Fibroblast of lung (primary cell): ENCODE data around the gene GRID2IP.

Experiments
- EZH2 ChIP-seq: IDR thresholded peaks from 2 replicates; pipeline ENCODE4 v1.5.1; 2012; ENCODE audit warnings: low read length, control low read depth, mild to moderate bottlenecking; ENCODE audit errors: missing control alignments
- TF ChIP-seq, protein P1 (sequence below), 2 donors: IDR thresholded peaks in 1 of 2; conservative IDR thresholded peaks in 1 of 2; 1 replicate in 1 of 2; 2 replicates in 1 of 2; pipeline ENCODE4 v1.5.1; 2011 to 2012; ENCODE audit warnings: low read length in 2 of 2, control low read depth in 1 of 2, inconsistent platforms in 1 of 2, low read depth in 1 of 2, mild to moderate bottlenecking in 1 of 2

GRCh38 chr7:6577369-6578113 is 26.3 kb upstream of the GRID2IP start, which contains the start of gene ZDHHC4:
- TF ChIP-seq EZH2: no peak
- TF ChIP-seq, protein P1, sequence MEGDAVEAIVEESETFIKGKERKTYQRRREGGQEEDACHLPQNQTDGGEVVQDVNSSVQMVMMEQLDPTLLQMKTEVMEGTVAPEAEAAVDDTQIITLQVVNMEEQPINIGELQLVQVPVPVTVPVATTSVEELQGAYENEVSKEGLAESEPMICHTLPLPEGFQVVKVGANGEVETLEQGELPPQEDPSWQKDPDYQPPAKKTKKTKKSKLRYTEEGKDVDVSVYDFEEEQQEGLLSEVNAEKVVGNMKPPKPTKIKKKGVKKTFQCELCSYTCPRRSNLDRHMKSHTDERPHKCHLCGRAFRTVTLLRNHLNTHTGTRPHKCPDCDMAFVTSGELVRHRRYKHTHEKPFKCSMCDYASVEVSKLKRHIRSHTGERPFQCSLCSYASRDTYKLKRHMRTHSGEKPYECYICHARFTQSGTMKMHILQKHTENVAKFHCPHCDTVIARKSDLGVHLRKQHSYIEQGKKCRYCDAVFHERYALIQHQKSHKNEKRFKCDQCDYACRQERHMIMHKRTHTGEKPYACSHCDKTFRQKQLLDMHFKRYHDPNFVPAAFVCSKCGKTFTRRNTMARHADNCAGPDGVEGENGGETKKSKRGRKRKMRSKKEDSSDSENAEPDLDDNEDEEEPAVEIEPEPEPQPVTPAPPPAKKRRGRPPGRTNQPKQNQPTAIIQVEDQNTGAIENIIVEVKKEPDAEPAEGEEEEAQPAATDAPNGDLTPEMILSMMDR (conservative IDR thresholded peaks at IDR 0.05 in 1 of 2, IDR thresholded peaks at IDR 0.05 in 1 of 2; ENCODE audit: low read depth in 1 of 2, low read length in 2 of 2): no peak
